LNCAP (cell line): ENCODE results near the gene THNSL1.

ENCODE experiments used
- CTCF ChIP-seq: fragments of 450-650 bp; IDR thresholded peaks from 2 replicates; pipeline ENCODE4 v1.5.1; 2017; ENCODE audit warnings: mild to moderate bottlenecking

Gene THNSL1

GRCh38 chr10:24979685-24980084 is 36.7 kb upstream of the THNSL1 start:
- no peak for TF ChIP-seq CTCF

GRCh38 chr10:24981161-24981710 is 35.2 kb upstream of the THNSL1 start:
- no peak for TF ChIP-seq CTCF

GRCh38 chr10:24982319-24983112 is 33.9 kb upstream of the THNSL1 start:
- no peak for TF ChIP-seq CTCF

GRCh38 chr10:24983130-24983529 is 33.3 kb upstream of the THNSL1 start:
- TF ChIP-seq CTCF = no peak

GRCh38 chr10:24983946-24984345 is 32.5 kb upstream of the THNSL1 start:
- no peak for TF ChIP-seq CTCF

GRCh38 chr10:24984906-24985305 is 31.5 kb upstream of the THNSL1 start:
- no peak for TF ChIP-seq CTCF

GRCh38 chr10:24988831-24989640 is 27.4 kb upstream of the THNSL1 start:
- TF ChIP-seq CTCF = no peak
